NB4 (cell line): ENCODE measurements around the gene ETV6.

ENCODE experiments used
- DNase-seq: peaks from one replicate; pipeline ENCODE4 v3.0.0; 2010; ENCODE audit warnings: low read depth
- H3K4me3 ChIP-seq: one replicate; pipeline ENCODE4 v1.5.1; 2011; ENCODE audit warnings: mild to moderate bottlenecking, low read depth, low read length, moderate library complexity
- MAX ChIP-seq: IDR thresholded peaks from 2 replicates; pipeline ENCODE4 v1.6.1; 2011; ENCODE audit warnings: low read depth, low read length
- MYC ChIP-seq: IDR thresholded peaks from 2 replicates; pipeline ENCODE4 v1.6.1; 2011; ENCODE audit warnings: low read depth, low read length
- POLR2A ChIP-seq: IDR thresholded peaks from 2 replicates; pipeline ENCODE4 v1.6.1; 2011; ENCODE audit warnings: mild to moderate bottlenecking; ENCODE audit not compliant: insufficient read length; ENCODE audit errors: extremely low read depth
- TF ChIP-seq, protein P1 (sequence below): IDR thresholded peaks from one replicate; pipeline ENCODE4 v1.5.1; 2012; ENCODE audit warnings: low read depth, low read length

ETV6 gene

GRCh38 chr12:11795913-11796459, 146.5 kb downstream of the ETV6 start:
- TF ChIP-seq MAX (no peak), MYC (no peak), POLR2A (no peak)
- TF ChIP-seq, protein P1, sequence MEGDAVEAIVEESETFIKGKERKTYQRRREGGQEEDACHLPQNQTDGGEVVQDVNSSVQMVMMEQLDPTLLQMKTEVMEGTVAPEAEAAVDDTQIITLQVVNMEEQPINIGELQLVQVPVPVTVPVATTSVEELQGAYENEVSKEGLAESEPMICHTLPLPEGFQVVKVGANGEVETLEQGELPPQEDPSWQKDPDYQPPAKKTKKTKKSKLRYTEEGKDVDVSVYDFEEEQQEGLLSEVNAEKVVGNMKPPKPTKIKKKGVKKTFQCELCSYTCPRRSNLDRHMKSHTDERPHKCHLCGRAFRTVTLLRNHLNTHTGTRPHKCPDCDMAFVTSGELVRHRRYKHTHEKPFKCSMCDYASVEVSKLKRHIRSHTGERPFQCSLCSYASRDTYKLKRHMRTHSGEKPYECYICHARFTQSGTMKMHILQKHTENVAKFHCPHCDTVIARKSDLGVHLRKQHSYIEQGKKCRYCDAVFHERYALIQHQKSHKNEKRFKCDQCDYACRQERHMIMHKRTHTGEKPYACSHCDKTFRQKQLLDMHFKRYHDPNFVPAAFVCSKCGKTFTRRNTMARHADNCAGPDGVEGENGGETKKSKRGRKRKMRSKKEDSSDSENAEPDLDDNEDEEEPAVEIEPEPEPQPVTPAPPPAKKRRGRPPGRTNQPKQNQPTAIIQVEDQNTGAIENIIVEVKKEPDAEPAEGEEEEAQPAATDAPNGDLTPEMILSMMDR, result no peak
- no peak for DNase-seq
- H3K4me3 ChIP-seq, result no peak overlapping the region

- peak; percentile 85 for DNase-seq
- H3K4me3 ChIP-seq, result no peak overlapping the region
- TF ChIP-seq, protein P1, result no peak
- TF ChIP-seq MAX, result no peak
Observed at GRCh38 chr12:11797317-11797913, 147.9 kb downstream of the ETV6 start.

DNA sequence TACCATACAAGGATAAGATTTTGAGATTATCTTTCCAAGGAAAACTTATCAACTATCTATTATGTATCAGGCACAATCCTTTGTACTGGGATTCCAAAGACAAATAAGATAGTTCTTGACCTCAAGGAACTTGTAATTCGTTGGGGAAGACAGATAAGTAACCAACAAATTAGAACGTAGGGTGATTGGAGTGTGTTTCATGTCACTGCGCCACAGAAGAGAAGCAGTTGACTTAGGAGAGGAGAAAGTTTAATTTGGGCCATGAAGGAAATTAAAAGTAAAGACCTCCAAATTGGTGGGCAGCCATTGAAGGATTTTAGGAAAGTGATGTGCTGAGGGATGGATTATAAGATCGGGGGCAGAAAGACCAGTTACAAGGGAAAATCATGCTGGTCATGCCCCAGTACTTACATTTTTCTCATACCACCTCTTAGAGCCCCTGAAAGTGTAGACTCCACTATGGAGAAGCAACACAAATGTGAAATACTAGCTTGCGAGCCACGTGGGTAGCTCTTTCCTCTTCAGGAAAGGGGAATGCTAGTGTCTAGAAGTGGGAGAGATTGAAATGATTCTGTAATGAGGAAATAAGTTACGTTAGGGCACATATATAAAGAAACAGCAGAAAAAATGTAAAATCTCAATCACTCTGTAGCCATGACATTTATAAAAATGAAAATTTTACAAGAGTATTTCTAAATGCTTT, 148.7 kb downstream of the ETV6 start:
- peak; percentile 43 for DNase-seq
- TF ChIP-seq MYC, result no peak
- TF ChIP-seq MAX, result peak; percentile 44; the same call in 1 of the 2 replicates
- H3K4me3 ChIP-seq, result no peak overlapping the region

- peak; percentile 97 for DNase-seq
- H3K4me3 ChIP-seq, result peak overlapping the region; percentile 8
- TF ChIP-seq MAX, result peak; percentile 37; the same call in 1 of the 2 replicates
- peak; percentile 68; the same call in 1 of the 2 replicates for TF ChIP-seq MYC
- TF ChIP-seq, protein P1, result no peak
- TF ChIP-seq POLR2A, result peak; percentile 16
Observed at GRCh38 chr12:11798856-11799501, 149.5 kb downstream of the ETV6 start.

DNA sequence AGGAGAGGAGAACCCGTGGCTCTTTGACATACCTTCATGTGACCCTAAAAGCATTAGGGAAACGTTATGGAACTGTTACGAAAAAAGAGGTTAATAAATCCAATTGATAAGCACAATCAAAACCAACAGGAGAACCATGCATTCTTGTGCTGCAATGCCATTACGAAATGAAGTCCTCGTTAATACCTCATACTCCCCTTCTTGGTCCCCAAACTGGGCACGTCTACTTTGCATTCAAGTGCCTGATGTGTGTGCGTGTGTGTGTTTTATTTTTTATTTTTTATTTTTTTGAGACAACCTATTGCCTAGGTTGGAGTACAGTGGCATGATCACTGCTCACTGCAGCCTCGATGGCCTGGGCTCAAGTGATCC, 150.0 kb downstream of the ETV6 start:
- TF ChIP-seq, protein P1, result no peak
- TF ChIP-seq POLR2A (peak; percentile 3), MYC (no peak)
- no peak overlapping the region for H3K4me3 ChIP-seq
- peak; percentile 63 for DNase-seq

DNA sequence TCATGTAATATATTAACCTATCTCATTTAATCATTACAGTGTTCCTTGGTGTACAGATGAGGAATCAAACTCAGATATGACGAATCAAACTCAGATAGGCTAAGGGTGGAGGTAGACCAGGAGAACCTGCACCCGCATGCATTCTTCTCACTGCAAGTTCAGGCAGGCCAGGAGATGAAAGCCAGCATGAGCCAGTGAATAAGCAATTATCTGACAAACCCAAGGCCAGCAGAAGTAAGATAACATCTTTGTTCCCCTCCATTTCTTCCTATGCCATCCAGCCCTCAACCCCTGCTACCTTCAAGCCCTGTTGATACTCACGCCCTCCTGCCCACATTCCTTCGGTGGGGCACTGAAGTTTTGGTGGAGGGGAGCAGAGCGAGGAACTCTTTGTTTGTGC, 152.2 kb downstream of the ETV6 start:
- peak; percentile 34 for DNase-seq
- TF ChIP-seq, protein P1, result no peak
- TF ChIP-seq MYC (no peak), MAX (no peak), POLR2A (no peak)
- H3K4me3 ChIP-seq, result no peak overlapping the region
